Uterus (tissue), 2 donors: ENCODE data around the gene TGFB1I1.

Source experiments
- CTCF ChIP-seq, 4 experiments: fragments of 200-600 bp in 2 of 4; fragments of 450-650 bp in 2 of 4; sonication (generic) in 2 of 4; IDR thresholded peaks; one replicate each; pipeline ENCODE4 v1.5.1; 2016 to 2019; ENCODE audit warnings: antibody characterized with exemption in 4 of 4, mild to moderate bottlenecking in 2 of 4, moderate library complexity in 1 of 4
- POLR2A ChIP-seq, 2 donors: fragments of 450-650 bp; IDR thresholded peaks; one replicate each; pipeline ENCODE4 v1.6.1; 2016; ENCODE audit warnings: antibody characterized with exemption in 2 of 2, mild to moderate bottlenecking in 1 of 2, moderate library complexity in 1 of 2

- no peak for TF ChIP-seq CTCF (IDR thresholded peaks at IDR 0.05)
- TF ChIP-seq POLR2A (IDR thresholded peaks at IDR 0.05): no peak
These were observed 16.7 kb downstream of the TGFB1I1 start for GRCh38 chr16:31488468-31489297.
